ENCODE data around the gene PLSCR3. TPM values are rescaled to one million over a fixed set of nuclear protein-coding genes. Genes with fewer than 3 reads are reported as not detected.

PLSCR3 gene
- total RNA-seq, 1 donor from 2014 or later = 35.5 TPM

DNA sequence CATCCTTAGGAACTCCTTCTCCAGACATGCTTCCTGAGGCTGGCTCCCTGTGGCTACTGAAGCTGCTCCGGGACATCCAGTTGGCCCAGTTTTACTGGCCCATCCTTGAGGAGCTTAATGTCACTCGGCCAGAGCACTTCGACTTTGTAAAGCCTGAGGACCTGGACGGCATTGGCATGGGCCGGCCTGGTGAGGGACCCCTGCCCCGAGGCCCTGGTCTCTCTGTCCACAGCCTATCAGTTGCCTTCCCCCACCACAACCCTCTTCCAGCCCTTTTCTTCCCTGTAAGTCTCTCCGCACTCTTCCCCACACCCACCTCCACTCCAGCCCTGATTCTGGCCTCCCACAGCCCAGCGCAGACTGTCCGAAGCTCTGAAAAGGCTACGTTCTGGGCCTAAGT is 11.4 kb downstream of the PLSCR3 start:
- no peak for DNase-seq (ENCODE audit: low spot score, unreplicated experiment)
- TF ChIP-seq, protein P1, sequence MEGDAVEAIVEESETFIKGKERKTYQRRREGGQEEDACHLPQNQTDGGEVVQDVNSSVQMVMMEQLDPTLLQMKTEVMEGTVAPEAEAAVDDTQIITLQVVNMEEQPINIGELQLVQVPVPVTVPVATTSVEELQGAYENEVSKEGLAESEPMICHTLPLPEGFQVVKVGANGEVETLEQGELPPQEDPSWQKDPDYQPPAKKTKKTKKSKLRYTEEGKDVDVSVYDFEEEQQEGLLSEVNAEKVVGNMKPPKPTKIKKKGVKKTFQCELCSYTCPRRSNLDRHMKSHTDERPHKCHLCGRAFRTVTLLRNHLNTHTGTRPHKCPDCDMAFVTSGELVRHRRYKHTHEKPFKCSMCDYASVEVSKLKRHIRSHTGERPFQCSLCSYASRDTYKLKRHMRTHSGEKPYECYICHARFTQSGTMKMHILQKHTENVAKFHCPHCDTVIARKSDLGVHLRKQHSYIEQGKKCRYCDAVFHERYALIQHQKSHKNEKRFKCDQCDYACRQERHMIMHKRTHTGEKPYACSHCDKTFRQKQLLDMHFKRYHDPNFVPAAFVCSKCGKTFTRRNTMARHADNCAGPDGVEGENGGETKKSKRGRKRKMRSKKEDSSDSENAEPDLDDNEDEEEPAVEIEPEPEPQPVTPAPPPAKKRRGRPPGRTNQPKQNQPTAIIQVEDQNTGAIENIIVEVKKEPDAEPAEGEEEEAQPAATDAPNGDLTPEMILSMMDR (IDR thresholded peaks at IDR 0.05; ENCODE audit: unreplicated experiment) = no peak
- Mint-ChIP-seq H3K27me3 (peaks cover 37% of the 10 kb centered on the region), H3K27ac (no peak overlapping the region), H3K4me1 (ENCODE audit: low read depth) (peaks cover 9% of the 10 kb centered on the region), H3K9me3 (ENCODE audit: low read depth) (peaks cover 5% of the 10 kb centered on the region), H3K4me3 (ENCODE audit: low read depth) (no peak overlapping the region), H3K36me3 (ENCODE audit: insufficient read depth) (peaks cover 1% of the 10 kb centered on the region)

DNA sequence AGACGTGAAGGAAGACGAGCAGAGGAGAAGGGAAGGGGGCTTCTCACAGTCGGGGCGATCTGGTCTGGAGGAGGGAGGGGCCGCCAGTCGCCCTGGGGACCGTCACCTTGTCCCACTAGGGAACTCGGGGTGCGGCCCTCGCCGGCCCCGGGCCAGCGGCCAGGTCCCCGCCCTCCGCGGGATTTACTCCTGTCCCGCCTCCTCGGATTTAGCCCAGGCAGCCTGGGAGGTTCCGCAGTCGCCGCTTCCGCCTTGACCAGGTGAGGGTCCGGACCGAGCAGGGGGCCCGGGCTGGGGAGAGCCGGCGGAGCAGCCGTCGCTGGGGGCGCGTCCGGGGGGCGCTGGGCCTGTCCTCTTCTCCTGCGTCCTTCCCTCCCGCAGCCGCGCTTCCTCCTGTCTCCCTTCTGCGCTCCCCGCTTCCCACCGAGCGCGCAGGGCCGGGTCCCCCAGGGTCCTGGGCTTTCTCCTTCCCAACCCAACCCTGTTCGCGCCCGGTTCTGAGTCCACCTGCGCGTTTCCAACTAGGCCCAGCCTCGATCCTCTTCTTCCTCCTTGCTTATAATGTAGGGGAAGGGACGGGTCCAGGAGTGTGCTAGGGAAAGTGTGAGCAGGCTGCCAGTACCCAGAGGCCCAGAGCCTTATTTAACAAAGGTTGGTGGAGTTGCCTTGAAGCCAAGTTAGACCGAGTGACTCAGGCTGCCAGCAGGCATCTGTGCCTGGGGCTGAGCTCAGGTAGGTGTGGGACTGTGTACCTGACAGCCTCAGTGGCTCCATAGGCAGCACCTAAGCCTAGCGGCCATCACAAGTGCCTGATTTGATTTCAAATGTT is 13.3 kb downstream of the PLSCR3 start, which contains the start of gene TNK1:
Gene TNK1, plus strand, starts transcription at position 235 of the 829 bp plus-strand sequence. CDS start 1,838 bp downstream, outside the sequence.
- Mint-ChIP-seq H3K4me3 (ENCODE audit: low read depth) (peak within 1 kb of the TSS; percentile 78), H3K9me3 (ENCODE audit: low read depth) (peaks cover 5% of the 10 kb centered on the region), H3K36me3 (ENCODE audit: insufficient read depth) (no peaks in the 10 kb centered on the region), H3K27me3 (peaks cover 37% of the 10 kb centered on the region), H3K27ac (peak within 1 kb of the TSS; percentile 79), H3K4me1 (ENCODE audit: low read depth) (peaks cover 9% of the 10 kb centered on the region)
- TF ChIP-seq, protein P1 (IDR thresholded peaks at IDR 0.05; ENCODE audit: unreplicated experiment) = no peak
- DNase-seq (ENCODE audit: low spot score, unreplicated experiment) = peak; percentile 33

DNA sequence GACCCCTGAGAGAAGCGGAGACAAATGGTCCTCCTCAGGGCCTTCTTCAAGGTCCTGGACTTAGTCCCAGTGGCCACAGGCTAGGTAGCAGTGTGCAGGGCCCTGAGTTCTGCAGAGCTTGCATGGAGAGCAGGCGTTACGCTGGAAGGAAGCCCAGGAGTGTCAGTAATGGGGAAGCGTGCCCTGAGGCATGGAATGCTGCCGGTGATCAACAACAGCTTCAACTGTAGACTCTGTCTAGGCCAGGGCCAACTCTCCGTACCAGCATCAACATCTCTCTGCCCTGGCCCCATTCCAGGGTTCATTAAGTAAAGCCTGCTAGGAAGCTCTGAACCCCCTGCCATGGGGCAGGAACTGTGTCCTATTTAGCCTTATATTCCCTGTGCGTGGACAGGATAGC is 14.0 kb downstream of the PLSCR3 start:
- TF ChIP-seq, protein P1 (IDR thresholded peaks at IDR 0.05; ENCODE audit: unreplicated experiment) = no peak
- Mint-ChIP-seq H3K4me1 (ENCODE audit: low read depth) (peaks cover 9% of the 10 kb centered on the region), H3K4me3 (ENCODE audit: low read depth) (peak overlapping the region; percentile 78), H3K9me3 (ENCODE audit: low read depth) (peaks cover 5% of the 10 kb centered on the region), H3K27me3 (peaks cover 37% of the 10 kb centered on the region), H3K27ac (peak overlapping the region; percentile 17), H3K36me3 (ENCODE audit: insufficient read depth) (no peaks in the 10 kb centered on the region)
- DNase-seq (ENCODE audit: low spot score, unreplicated experiment) = no peak

DNA sequence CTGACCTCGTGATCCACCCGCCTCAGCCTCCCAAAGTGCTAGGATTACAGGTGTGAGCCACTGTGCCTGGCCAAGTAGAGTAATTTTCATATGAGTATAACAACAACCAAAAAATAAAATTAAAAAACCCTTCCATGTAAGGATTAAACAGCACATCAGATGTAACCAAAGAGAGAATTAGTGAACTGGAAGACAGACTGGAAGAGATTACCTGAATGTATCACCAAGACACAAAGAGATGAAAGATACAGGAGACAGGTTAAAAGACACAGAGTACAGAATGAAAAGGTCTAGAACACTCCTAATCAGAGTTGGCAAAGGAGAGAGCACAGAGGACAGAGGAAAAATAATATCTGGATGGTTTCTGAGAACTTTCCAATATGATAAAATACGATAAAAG is 15.2 kb downstream of the PLSCR3 start:
- DNase-seq (ENCODE audit: low spot score, unreplicated experiment) = no peak
- Mint-ChIP-seq H3K4me1 (ENCODE audit: low read depth) (peaks cover 8% of the 10 kb centered on the region), H3K27me3 (peaks cover 34% of the 10 kb centered on the region), H3K27ac (no peak overlapping the region), H3K36me3 (ENCODE audit: insufficient read depth) (no peaks in the 10 kb centered on the region), H3K9me3 (ENCODE audit: low read depth) (peaks cover 5% of the 10 kb centered on the region), H3K4me3 (ENCODE audit: low read depth) (no peak overlapping the region)
- TF ChIP-seq, protein P1 (IDR thresholded peaks at IDR 0.05; ENCODE audit: unreplicated experiment) = no peak

DNA sequence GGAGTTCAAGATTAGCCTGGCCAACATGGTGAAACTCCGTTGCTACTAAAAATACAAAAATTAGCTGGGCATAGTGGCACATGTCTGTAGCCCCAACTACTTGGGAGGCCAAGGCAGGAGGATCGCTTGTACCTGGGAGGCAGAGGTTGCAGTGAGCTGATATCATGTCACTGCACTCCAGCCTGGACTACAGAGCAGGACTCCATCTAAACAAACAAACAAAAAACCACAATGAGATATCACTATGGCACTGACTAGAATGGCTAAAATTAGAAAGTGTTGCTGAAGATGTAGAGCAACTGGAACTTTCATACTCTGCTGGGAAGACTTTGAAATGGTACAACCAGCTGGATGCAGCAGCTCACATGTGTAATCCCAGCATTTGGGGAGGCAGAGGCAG is 20.0 kb downstream of the PLSCR3 start:
- TF ChIP-seq, protein P1 (IDR thresholded peaks at IDR 0.05; ENCODE audit: unreplicated experiment) = no peak
- peaks cover 13% of the 10 kb centered on the region for H3K27me3 Mint-ChIP-seq
- no peaks in the 10 kb centered on the region for H3K4me1 Mint-ChIP-seq (ENCODE audit: low read depth)
- DNase-seq (ENCODE audit: low spot score, unreplicated experiment) = no peak
- no peak overlapping the region for H3K27ac Mint-ChIP-seq
- H3K36me3 Mint-ChIP-seq (ENCODE audit: insufficient read depth) = no peaks in the 10 kb centered on the region
- H3K4me3 Mint-ChIP-seq (ENCODE audit: low read depth) = no peak overlapping the region
- H3K9me3 Mint-ChIP-seq (ENCODE audit: low read depth) = peaks cover 4% of the 10 kb centered on the region
